HG03521 (cell line): Measurements from ENCODE around the gene TMPRSS4.

Experiments used
- ATAC-seq: cut with Tn5 transposase; IDR thresholded peaks from one replicate; pipeline ENCODE4 v1.9.1; 2021; ENCODE audit warnings: mild to moderate bottlenecking, moderate library complexity; ENCODE audit not compliant: unreplicated experiment

The TMPRSS4 gene

DNA sequence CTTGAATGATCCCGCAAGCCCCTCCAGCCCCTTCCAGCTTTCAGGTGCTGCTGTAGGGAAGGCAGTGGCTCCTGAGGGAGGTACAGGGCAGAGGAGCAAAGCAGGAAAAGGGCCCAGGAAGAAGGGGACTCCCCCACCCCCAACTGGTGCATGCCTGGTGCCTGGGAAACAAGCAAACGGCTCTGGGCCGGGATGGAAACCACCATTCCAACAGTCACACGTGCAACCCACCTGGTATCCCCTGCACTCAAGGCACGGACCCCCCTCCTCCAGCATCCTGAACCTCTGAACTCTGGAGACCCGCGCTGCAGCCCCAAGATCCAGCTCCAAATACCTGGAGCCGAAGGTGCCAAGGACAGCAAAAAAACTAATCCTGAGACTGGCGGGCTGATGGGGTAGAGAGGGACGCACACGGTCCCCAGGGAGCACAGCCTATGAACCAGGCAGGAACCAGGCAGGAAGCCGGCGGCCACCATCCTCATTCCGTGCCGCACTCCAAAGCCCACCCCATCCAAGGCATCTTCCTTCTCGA lies 75.2 kb downstream of the TMPRSS4 start:
- no peak for ATAC-seq

DNA sequence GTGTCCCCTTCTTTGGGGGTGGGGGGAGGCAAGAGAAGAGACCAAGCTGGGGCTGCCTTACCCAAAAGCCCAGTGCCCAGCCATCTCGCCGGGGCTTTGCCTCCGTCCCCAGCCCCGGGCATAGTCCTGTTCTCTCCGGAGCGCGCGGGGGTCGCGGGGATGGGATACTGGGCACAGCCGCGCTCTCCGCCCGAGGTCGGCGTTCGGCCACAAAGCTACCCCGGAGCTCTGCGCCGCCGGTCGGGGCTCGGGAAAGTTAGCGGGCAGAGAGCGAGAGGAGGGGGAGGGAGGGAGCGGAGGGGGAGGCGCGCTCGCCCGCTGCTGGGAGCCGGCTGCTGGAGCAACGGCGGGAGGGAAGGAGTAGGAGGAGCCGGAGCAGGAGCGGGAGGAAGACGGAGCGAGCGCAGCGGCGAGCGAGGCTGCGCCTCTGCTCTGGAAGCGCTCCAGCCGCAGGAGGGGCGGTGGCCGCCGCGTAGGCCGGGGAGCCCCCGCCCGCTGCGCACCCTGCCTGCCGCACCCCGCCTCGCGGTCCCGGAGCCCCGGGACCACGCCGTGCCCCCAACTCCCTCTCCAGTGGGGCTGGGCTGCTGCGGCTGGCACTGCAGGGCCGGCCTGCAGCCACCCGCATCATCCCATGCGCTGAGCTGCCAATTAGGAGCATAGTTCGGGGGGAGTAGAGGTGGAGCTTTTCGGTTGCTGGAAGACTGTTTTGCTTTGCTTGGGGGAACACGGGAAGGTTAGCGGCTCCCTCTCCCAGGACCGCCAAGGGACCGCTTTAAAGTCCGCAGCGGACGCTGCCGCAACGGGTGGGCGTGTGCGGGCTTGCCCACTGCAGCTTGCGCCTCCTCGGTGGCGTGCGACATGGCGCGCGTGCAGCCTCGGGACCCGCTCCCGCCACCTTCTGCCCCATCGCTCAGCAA lies 75.9 kb downstream of the TMPRSS4 start, which contains the start of gene SCN4B:
SCN4B (minus strand) TSS at position 272 of the 920 bp plus-strand sequence; CDS start at position 122, 150 bp downstream.
- ATAC-seq: no peak

DNA sequence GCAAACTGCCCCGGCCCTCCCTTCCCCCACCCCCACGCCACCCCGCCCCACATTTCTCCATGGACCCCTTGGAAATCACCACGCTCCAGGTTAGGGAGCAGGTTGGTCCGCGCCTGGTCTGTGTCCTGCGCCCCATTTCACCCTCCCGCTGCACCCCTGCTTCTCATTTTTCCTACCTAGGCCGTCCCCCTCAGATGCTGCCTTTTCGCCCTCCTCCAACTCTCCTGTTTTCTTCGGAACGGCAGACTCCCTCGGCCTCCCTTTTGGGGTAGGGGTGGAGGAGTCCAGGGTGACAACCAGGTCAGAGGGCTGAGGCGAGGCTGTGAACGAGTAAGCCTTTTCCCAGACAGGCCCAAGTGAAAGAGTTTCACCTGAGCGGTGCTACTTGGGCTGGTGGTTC lies 76.6 kb downstream of the TMPRSS4 start:
- ATAC-seq: no peak

DNA sequence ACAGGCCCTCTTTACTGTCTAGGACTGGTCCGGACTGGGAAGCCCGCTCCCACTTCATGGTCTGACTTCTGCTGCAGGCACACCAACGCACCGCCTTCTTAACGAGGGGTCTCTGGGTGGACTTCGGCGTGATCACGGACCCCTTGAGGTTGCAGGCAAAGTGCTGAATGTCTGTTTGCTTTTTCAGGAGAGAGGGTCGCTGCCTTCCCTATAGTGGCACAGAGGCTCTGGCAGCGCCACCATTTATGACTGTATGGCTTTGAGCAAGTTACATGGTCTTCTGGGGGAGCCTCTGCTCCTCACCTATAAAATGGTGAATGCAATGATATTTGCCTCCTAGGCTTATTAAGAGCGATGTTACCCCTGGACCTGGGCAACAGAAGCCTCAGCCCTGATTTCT lies 77.1 kb downstream of the TMPRSS4 start:
- ATAC-seq: no peak

DNA sequence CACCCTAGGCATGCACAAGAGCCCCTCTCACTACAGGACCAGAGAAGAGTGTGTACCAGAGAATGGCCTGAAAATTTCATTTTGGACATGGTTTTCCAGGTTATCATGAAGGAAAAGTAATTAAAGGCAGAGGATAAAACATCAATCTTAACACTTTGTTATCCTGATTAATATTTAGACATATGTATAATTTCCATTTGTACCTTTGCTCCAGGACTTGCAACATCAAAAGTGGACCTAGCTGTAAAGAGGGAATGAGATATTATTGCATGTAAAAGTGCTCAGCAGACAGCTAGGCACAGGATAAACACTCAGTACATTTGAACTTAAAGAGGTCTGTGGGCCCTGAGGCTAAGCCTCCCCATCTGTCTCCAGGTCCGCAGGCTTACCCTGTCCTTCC lies 77.8 kb downstream of the TMPRSS4 start:
- no peak for ATAC-seq

DNA sequence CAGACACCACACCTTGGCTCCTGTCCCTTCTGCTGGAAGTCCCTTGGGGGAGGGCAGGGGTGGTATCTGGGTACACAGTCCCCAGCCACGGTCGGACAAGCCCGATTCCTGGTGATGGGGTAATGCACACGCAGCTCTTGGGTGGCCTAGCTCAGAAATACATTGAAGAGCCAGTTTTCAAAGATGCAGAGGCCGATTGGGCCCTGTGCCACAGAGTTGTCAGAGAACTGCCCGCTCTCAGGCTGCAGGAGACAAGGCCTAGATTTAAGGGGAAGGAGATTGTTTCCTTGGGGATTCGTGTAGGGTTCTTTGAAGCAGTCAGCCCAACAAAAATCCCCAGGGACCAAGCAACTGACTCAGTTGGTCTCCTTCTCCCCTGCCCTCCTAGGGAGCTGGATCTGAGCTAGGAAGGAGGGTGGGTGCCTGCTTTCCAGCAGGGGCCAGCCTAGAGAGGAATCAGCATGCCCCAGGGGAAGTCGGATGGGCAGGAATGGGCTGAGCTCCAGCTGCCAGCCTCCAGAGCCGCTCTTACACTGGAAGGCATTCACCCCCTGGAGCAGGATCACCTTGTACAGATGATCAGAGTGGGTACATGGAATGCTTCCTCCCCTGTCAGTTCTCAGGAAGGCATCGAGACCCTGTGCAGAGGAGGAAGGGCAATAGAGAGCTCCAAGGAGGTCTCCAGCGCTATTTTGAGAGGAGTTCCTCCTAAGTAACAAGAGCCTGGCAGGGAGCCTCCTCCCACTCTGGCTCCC lies 79.1 kb downstream of the TMPRSS4 start:
- no peak for ATAC-seq

DNA sequence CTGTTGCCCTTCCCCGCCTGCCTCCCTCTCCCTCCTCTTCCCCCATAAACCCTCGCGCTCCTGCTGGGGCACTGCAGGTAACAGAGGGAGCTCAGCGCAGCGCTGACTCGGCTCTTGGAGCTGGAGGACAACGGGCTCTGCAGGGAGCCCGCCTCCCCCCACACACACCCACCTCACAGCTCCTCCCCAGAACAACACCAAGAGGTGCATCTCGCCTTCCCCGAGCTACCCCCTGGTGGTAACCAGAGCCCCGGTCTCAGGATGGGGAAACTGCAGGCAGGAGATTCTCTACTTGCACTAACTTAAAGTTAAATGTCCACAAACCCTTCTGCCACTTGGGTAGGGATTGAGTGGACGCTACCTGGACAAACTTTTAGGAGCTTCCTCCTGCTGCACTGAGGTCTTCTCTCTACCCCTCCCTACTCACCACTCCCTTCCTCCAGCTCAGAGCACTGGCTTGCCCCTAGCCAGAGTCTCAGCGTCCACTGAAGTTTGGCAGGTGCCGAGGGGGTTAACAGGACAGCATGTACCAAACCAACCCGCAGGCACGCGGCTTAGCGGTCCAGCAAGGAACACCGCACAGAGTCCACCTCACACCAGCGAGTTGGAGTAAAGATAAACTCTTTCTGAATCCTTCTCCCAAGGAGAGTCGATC lies 79.8 kb downstream of the TMPRSS4 start:
- no peak for ATAC-seq

DNA sequence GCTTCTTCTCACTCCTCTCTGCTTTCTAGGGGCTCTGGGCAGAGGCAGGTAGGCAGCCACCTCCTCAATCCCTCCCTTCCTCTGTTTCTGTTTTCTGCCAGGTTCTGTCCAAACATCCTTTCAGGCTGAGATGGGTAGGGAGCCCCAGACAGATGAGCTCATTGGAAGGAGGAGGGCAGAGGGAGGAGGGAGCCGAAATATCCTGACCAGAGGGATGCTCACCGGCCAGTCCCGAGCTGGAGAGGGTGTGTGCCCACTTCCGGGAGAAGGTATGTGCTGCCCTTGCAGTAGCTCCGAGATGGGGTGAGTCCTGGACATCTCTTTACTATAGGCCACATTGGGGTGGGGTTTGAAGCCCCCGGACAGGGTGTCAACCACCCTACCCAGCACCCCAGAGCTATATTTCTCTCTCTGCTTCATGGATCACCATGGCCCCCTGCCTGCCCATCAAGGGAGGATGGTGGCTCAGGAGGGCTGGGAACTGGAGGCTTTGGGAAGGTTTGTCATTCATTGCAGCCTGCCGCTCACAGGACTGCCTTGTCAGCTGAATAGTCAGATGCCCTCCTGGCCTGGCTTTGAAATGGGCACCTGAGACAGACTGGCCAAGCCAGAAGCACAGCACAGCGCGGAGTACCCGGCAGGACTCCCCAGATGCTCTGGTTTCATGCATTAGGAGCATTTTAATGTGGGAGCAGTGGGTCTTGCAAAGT lies 80.5 kb downstream of the TMPRSS4 start:
- no peak for ATAC-seq

DNA sequence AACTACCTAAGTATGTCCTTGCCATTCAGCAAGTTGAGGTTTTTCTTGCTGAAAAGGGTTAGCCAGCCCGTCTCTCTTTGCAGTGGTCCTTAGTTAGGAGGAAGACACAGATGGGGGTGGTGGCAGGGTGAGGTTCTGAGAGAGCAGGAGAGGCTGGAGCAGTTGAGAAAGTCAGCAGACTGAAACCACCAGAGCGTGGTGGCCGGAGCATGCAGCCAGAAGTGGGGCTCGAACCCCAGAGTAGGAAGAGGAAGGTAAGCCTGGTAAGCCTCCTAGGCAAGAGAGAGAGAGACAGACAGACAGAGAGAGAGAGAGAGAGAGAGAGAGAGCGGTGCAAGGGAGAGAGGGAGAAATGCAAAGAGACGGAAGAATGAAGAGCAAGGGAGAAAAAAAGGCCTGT lies 84.9 kb downstream of the TMPRSS4 start:
- ATAC-seq: no peak

DNA sequence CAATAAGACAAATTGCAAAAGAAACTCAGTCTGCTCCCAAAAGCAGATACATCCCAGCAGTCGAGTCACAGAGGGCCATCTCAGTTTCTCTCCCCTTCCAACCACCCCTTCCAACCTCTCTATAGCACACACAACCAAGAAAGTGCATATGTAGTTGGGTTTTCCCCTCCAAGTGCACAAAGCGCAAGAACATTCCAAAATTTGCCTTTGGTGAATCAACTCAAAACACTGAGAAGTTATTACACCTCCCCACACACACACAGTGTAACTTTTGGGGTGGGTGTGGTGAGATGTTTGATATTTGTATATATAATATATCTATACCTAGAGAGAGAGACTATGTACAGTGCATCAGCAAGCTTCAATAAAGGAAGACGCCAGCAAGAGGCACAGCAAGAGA lies 86.0 kb downstream of the TMPRSS4 start:
- ATAC-seq: no peak

DNA sequence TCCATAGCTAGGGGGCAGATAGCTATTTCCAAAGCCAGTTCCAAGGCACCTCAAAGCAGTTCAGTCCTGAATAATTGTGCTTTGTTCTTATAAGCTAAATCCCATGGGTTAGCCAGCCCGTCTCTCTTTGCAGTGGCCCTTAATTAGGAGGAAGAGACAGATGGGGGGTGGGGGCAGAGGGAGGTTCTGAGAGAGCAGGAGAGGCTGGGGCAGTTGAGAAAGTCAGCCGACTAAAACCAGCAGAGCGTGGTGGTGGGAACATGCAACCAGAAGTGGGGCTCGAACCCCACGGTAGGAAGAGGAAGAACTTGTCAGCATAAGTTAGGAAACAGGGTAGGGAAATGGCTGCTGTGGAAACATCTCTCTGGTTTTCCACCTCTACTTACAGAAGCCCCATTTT lies 86.6 kb downstream of the TMPRSS4 start:
- no peak for ATAC-seq

DNA sequence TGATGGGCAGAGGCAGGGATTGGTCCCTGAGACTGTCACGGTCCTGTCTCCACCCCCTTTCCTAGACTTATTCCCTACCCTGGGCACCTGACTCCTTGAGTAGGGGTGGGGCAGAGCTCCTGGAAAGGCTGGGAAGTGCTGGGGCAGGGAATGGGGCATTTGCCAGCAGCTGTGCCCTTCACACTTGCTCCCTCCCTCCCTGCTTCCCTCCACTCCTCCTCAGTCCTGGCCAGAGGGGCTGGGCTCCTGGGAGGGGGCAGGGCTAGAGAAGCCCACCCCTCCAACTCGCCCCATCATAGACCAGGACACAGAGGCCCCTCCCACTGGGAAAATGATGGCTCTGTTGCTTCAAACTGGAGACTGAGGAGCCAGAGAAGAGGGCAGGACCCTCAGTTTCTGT lies 88.0 kb downstream of the TMPRSS4 start:
- ATAC-seq: no peak

DNA sequence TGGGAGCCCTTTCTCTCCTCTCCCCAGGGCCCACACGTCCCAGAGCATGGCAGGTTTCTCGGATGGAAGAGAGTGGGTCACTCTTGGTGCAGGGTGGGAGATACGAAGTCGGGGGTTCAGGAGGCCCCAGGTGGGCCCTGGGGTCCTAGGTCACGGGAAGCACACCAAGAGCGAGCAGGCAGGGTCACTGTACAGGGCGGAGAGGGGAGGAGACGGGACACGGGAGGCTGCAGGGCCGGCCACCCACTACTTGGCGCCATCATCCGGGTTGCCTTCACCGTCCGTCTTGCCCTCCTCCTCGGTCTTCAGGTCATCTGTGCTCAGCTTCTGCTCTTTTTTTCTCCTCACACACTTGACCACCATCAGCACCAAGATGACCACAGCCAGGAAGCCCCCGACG lies 89.8 kb downstream of the TMPRSS4 start:
- no peak for ATAC-seq

DNA sequence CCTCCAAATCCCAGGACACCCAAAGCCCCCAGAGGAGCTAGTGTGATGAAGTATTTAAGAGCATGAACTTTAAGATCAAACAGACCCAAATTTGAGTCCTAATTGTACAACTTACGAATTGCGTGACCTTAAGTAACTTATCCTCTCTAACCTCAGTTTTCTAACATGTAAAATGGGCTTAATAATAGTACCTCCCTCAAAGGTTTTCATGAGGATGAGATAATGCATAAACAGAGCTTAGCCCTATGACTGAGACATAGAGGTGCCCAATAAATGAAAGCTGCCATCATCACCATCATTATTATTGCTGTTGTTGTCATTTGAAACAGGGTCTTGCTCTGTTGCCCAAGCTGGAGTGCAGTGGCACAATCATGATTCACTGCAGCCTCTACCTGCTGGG lies 90.4 kb downstream of the TMPRSS4 start:
- no peak for ATAC-seq

DNA sequence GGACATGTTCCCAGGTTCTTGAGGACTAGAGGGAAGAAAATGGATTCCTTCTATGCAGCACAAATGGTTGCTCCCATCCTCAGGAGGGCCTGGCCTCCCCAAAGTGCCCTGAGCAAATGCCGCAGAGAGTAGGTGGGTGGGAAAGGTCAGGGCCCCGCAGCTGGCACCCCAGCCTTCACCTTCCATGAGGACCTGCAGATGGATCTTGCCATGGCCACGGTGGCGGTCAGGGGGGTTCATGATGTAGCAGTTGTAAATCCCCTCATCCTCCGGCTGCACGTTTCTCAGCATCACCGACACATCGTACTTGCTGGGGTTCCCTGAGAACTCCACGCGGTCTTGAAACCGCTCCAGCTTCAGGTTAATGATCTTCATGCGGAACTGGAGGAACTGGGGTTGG lies 91.0 kb downstream of the TMPRSS4 start:
- no peak for ATAC-seq

DNA sequence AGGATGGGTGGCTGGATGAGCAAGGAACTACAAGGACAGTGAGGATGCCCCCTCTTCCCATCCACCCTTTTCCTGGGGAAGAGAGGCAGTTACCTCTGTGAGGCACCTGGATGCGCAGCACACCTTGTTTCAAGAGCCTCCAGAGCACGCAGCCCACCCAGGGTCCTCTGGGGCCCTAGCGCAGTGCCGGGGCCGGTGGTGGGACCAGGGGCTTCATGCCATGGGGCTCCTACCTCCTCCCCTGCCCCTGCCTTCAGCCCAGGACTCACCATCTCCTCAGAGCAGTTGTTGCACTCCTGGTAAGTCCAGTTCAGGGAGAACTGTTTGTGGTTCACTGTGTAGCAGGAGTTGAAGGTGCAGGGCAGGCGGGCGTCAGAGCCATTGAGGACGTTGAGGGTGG lies 91.4 kb downstream of the TMPRSS4 start:
- no peak for ATAC-seq

DNA sequence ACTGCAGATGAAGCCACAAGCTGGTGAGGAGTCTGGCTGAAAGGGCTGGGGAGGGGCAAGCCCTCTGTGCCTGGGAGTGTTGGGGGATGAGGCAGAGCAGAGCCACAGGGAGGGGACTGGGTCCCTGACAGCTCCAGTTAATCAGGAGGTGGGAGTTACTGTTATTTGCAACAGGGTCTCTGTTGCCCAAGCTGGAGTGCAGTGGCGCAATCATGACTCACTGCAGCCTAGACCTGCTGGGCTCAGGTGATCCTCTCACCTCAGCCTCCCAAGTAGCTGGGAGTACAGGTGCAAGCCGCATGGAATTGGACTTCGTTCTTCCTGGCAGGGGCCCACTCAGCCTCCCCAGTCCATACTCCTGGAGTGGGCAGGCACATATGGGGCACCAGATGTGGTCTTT lies 91.9 kb downstream of the TMPRSS4 start:
- ATAC-seq: no peak

DNA sequence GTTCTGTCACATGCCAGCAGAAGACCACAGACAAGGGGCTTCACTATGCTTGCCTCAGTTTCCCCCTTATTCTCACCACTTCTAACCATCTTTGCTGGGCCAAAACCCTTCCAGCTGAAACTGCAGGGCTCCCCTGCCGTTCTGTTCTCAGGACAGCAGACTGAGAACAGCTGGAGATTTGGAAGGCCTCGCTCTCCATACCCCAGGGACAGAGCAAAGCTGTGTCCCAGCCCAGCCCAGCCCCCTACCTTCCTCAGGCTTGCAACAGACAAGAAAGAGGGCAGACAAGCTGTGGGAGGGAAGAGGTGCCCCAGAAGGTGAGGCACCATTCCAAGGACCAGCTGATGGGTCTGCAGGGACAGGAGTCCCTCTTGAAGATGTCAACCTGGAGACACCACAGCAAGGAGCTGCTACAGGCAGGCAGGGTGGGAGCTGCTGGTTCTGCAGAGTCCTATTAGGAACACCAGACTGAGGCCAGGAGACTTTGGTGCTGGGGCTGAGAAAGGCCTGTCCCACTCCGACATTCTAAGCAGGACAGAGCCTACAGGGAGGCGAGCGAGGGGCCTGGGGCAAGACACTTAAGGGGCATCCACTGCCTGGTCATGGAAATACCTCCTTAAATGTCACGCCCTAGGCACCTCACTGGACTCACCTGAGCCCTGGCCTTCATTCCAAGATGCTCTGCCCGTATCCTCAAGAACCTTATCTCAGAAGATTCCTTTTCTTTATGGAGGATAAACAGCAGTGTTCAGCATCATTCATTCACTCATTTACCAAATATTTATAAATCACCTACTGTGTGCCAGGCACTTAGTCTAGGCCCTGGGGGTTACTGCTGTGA lies 92.6 kb downstream of the TMPRSS4 start:
- ATAC-seq: no peak

DNA sequence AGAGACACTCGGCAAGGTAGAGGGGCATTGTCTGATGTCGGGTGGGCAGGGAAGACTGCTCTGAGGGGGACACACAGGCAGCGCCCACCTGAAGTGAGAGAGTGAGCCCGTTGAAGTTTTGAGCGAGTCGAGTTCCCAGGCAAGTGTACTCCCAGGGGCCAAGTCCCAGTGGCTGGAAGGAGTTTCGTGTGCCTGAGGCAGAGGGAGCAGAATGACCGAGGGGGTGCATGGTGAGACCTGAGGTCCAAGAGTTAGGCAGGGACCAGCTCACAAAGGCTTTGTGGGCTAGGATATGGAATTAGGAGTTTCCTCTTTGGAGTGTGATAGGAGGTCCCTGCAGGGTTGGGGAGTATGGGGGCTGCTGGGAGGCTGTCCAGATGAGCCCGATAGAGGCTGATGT lies 93.4 kb downstream of the TMPRSS4 start:
- ATAC-seq: no peak

DNA sequence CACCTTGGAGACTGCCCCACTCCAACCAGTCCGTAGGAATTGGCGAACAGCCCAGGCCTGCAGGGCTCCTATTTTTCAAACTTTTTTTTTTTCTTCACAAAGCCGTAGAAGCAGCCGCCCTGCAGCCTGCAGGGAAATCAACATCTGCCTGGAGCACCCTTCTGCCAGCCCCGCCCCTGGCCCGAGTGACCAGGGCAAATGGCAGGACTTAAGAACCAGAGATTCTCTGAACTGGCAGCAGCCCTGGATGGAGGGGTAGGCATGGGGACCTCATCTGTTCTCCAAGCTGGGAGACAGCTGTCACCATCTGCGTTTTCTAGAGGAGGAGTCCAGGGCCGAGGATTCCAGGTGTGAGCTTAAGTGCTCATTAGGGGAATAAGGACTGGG lies 94.0 kb downstream of the TMPRSS4 start:
- no peak for ATAC-seq
